PC-3 (cell line): ENCODE data around the gene TMEM255B. TPM values are rescaled to one million over a fixed set of nuclear protein-coding genes. Genes with fewer than 3 reads are reported as not detected.

ENCODE experiments used
- ATAC-seq: fragments of 200-7000 bp; cut with Tn5 transposase; 2 replicates; pipeline ENCODE4 v1.9.1; 2020; ENCODE audit warnings: mild to moderate bottlenecking, moderate library complexity
- BruUV-seq: library from RNA; stranded (reverse); fragments of 400-500 nt; replicated peaks from 2 replicates; lab custom pipeline; 2021; lab: Mats Ljungman, UMichigan
- CTCF ChIA-PET: fragments of 300-600 bp; sonication (Branson Sonifier 250); formaldehyde crosslinking; loops from one replicate; lab custom pipeline; 2022; ENCODE audit warnings: antibody characterized with exemption; lab: Charles Lee
- POLR2A ChIA-PET: fragments of 300-600 bp; sonication (Branson Sonifier 250); formaldehyde crosslinking; loops from one replicate; lab custom pipeline; 2022; ENCODE audit warnings: antibody characterized with exemption; ENCODE audit not compliant: unreplicated experiment; lab: Charles Lee
- DNase-seq: peaks from one replicate; pipeline ENCODE4 v3.0.0-alpha.2; 2015
- H2AFZ ChIP-seq: fragments of 300-600 bp; sonication (generic); 2 replicates; pipeline ENCODE4 v1.6.0; 2016; ENCODE audit warnings: antibody characterized with exemption, low read length
- H3F3A ChIP-seq: fragments of 300-600 bp; sonication (generic); one replicate; pipeline ENCODE4 v1.6.0; 2017; ENCODE audit warnings: antibody characterized with exemption, low read length, control low read depth, mild to moderate bottlenecking; ENCODE audit not compliant: unreplicated experiment
- H3K27ac ChIP-seq: fragments of 300-600 bp; sonication (generic); 2 replicates; pipeline ENCODE4 v1.5.1; 2016; ENCODE audit warnings: mild to moderate bottlenecking, low read length
- H3K27me3 ChIP-seq: fragments of 300-600 bp; sonication (generic); 2 replicates; pipeline ENCODE4 v1.6.1; 2016; ENCODE audit warnings: low read length, mixed read lengths
- H3K36me3 ChIP-seq: fragments of 300-600 bp; sonication (generic); 2 replicates; pipeline ENCODE4 v1.6.1; 2016; ENCODE audit warnings: low read depth, mixed run types, low read length, mixed read lengths
- H3K4me1 ChIP-seq: fragments of 300-600 bp; sonication (generic); 2 replicates; pipeline ENCODE4 v1.5.1; 2016; ENCODE audit warnings: low read length; ENCODE audit not compliant: insufficient read depth
- H3K4me2 ChIP-seq: fragments of 300-600 bp; sonication (generic); 2 replicates; pipeline ENCODE4 v1.6.0; 2016; ENCODE audit warnings: low read length
- H3K4me3 ChIP-seq: fragments of 300-600 bp; sonication (generic); 2 replicates; pipeline ENCODE4 v1.5.1; 2016; ENCODE audit warnings: mild to moderate bottlenecking, low read length, mixed read lengths
- H3K79me2 ChIP-seq: fragments of 300-600 bp; sonication (generic); 2 replicates; pipeline ENCODE4 v1.6.1; 2017; ENCODE audit warnings: low read length, mixed read lengths
- H3K9ac ChIP-seq: fragments of 300-600 bp; sonication (generic); 2 replicates; pipeline ENCODE4 v1.6.0; 2016; ENCODE audit warnings: mild to moderate bottlenecking, low read length
- H3K9me2 ChIP-seq: fragments of 300-600 bp; sonication (generic); replicated peaks from 2 replicates; pipeline ENCODE4 v1.6.1; 2016; ENCODE audit warnings: mixed run types, low read length, mixed read lengths
- H3K9me3 ChIP-seq: fragments of 300-600 bp; sonication (generic); 2 replicates; pipeline ENCODE4 v1.6.1; 2016; ENCODE audit warnings: low read length, mixed read lengths
- H4K20me1 ChIP-seq: fragments of 300-600 bp; sonication (generic); 2 replicates; pipeline ENCODE4 v1.6.1; 2016; ENCODE audit warnings: low read length, mixed read lengths
- CTCF ChIP-seq: fragments of 300-600 bp; sonication (generic); conservative IDR thresholded peaks from 2 replicates; pipeline ENCODE4 v1.5.1; 2017; ENCODE audit warnings: antibody characterized with exemption, low read depth, mild to moderate bottlenecking, low read length
- EZH2 ChIP-seq: fragments of 300-600 bp; sonication (generic); IDR thresholded peaks from one replicate; pipeline ENCODE4 v1.6.1; 2017; ENCODE audit warnings: antibody characterized with exemption, mild to moderate bottlenecking, low read length; ENCODE audit not compliant: unreplicated experiment
- EZH2phosphoT487 ChIP-seq: fragments of 300-600 bp; sonication (generic); IDR thresholded peaks from 2 replicates; pipeline ENCODE4 v1.6.1; 2018; ENCODE audit warnings: mild to moderate bottlenecking, antibody characterized with exemption, low read length, borderline replicate concordance
- intact Hi-C: fragments of 100-400 bp; cut with micrococcal nuclease; formaldehyde crosslinking; loops from 2 replicates; pipeline ENCODE4 v1.9.0; 2023
- total RNA-seq: library from RNA; depleted of rRNA; stranded (reverse); fragments of >200 nt; gene quantifications from 2 replicates; pipeline ENCODE4 v1.2.3, GENCODE V29; 2014

TMEM255B gene
- total RNA-seq, 1 experiment from 2014 or later: 26.9 TPM

GRCh38 chr13:113776231-113777125, 17.5 kb downstream of the TMEM255B start:
- Histone ChIP-seq H3K79me2 (peaks cover 6% of the 10 kb centered on the region; the same call in 1 of the 2 replicates), H3K9me2 (no peaks in the 10 kb centered on the region), H3K9ac (no peak overlapping the region), H3K9me3 (no peaks in the 10 kb centered on the region), H3F3A (no peaks in the 10 kb centered on the region), H3K4me1 (peaks cover 32% of the 10 kb centered on the region), H4K20me1 (no peaks in the 10 kb centered on the region), H3K27ac (no peak overlapping the region), H3K27me3 (no peaks in the 10 kb centered on the region), H3K36me3 (peaks cover 9% of the 10 kb centered on the region; the same call in 1 of the 2 replicates), H3K4me2 (no peak overlapping the region), H3K4me3 (no peak overlapping the region), H2AFZ (no peak overlapping the region)
- CTCF ChIA-PET: no interaction called here
- no TSS peak for BruUV-seq
- intact Hi-C loops: no loop called here
- no peak for TF ChIP-seq CTCF
- TF ChIP-seq EZH2: no peak
- no peak for TF ChIP-seq EZH2phosphoT487
- no peak for DNase-seq
- ATAC-seq: no peak
- POLR2A ChIA-PET: no interaction called here

DNA sequence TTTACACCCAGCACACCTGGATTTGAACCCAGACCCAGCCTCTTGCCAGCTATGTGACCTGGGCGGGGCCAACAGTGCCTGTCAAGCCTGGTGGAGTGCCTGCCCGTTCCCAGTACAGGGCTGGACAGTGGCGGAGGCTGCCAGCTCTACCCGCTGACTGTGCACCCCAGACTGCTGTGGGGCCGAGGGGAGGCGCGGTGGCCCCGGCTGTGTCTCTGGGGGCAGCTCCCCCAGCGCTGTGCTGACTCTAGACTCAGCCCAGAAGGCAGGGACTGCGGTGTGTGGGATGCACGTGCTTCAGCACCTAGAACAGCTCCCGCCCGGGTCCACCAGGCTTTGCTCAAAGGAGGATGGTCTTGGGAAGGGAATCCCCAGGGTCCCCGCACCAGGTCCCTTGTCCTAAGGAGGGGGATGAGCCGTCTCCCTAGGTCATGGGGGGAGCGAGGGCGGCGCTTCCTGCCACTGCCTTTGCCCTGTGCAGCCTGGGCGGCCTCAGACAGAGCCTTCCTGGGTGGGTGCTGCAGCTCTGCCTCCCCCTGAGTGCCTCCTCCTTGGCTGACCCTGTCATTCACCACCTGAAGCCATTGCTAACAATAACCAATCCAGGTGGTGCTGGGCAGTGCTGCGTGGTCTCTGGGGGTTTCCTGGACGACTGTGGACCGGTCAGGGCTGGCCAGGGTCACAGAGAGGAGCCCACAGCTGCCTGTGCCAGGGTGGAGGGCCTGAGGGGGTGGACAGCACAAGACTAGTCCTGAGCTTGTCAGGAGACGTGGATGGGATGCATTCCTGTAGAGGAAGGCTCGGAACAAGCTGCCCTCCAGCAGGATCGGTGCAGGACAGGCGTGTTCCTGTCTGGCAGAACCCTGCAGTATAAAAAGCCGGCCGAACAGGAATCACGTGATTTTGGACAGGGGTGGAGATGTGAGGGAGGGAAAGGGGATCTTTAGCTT, 18.6 kb downstream of the TMEM255B start:
- no peaks in the 10 kb centered on the region for H3K9me2 ChIP-seq
- no peaks in the 10 kb centered on the region for H4K20me1 ChIP-seq
- H3K27ac ChIP-seq: no peak overlapping the region
- H2AFZ ChIP-seq: no peak overlapping the region
- no peak for TF ChIP-seq CTCF
- no peak for TF ChIP-seq EZH2phosphoT487
- no peak for TF ChIP-seq EZH2
- intact Hi-C loops: no loop called here
- no peak for ATAC-seq
- no peak overlapping the region for H3K4me3 ChIP-seq
- CTCF ChIA-PET: no interaction called here
- peaks cover 21% of the 10 kb centered on the region for H3K4me1 ChIP-seq
- POLR2A ChIA-PET: no interaction called here
- no TSS peak for BruUV-seq
- DNase-seq: no peak
- no peaks in the 10 kb centered on the region for H3K9me3 ChIP-seq
- H3F3A ChIP-seq: no peaks in the 10 kb centered on the region
- peaks cover 9% of the 10 kb centered on the region; the same call in 1 of the 2 replicates for H3K36me3 ChIP-seq
- no peak overlapping the region for H3K4me2 ChIP-seq
- H3K79me2 ChIP-seq: peaks cover 6% of the 10 kb centered on the region; the same call in 1 of the 2 replicates
- no peaks in the 10 kb centered on the region for H3K27me3 ChIP-seq
- no peak overlapping the region for H3K9ac ChIP-seq
